ENCODE data around the gene KIF7. TPM values are rescaled to one million over a fixed set of nuclear protein-coding genes. Genes with fewer than 3 reads are reported as not detected.

KIF7 gene
- total and polyA plus RNA-seq, 10 of the 15 experiments (the other 5 are each of a cell fraction or from before 2014, with no cell fraction given), result 0.01 to 0.36 (median 0.10) TPM; not detected in 2

GRCh38 chr15:89646416-89647141 lies 8.7 kb downstream of the KIF7 start (continued):
- TF ChIP-seq TBL1XR1 (IDR thresholded peaks at IDR 0.05; ENCODE audit: low read depth, low read length) (no peak), ZNF274 (IDR thresholded peaks at IDR 0.05; ENCODE audit: insufficient read depth, insufficient read length) (no peak)

- CTCF ChIA-PET, result interaction anchor here (0.8 to 1.6 kb wide), 2 partner anchors 62 to 93 kb away, joined by 3 read pairs; no protein-coding TSS in a partner anchor
- no TSS peak for BruUV-seq (replicated peaks)
Measured at GRCh38 chr15:89645680-89646079, 9.6 kb downstream of the KIF7 start.

More at GRCh38 chr15:89645680-89646079, 9.6 kb downstream of the KIF7 start:
- no peak for DNase-seq (ENCODE audit: low read depth, low spot score)
- ChIA-PET RAD21 (ENCODE audit: unreplicated experiment) (no interaction called here), SMC1A (ENCODE audit: uncharacterized antibody, unreplicated experiment) (no interaction called here), POLR2A (interaction anchor here (1.1 kb wide), 1 partner anchor 36 kb away, joined by 4 read pairs; no protein-coding TSS in a partner anchor)
- Histone ChIP-seq H3K9me3 (replicated peaks; ENCODE audit: control insufficient read depth, insufficient read depth, low read length) (no peaks in the 10 kb centered on the region), H3K27ac (ENCODE audit: control insufficient read depth, insufficient read depth) (no peak overlapping the region), H4K20me1 (ENCODE audit: control insufficient read depth, insufficient read depth) (no peaks in the 10 kb centered on the region), H3K4me1 (ENCODE audit: control insufficient read depth, insufficient read depth, low read length) (no peaks in the 10 kb centered on the region), H3K4me2 (ENCODE audit: control insufficient read depth, insufficient read depth) (no peak overlapping the region), H3K36me3 (ENCODE audit: control insufficient read depth in 2 of 2, insufficient read depth in 2 of 2, low read length in 1 of 2) (no peaks in the 10 kb centered on the region), H3K79me2 (ENCODE audit: control insufficient read depth, insufficient read depth, low read length) (no peaks in the 10 kb centered on the region), H3K27me3 (replicated peaks in 1 of 2; ENCODE audit: control insufficient read depth in 2 of 2, insufficient read depth in 2 of 2, low read length in 1 of 2) (no peaks in the 10 kb centered on the region), H3K4me3 (no peak overlapping the region), H2AFZ (ENCODE audit: control insufficient read depth, low read depth, low read length) (no peak overlapping the region), H3K9ac (ENCODE audit: control insufficient read depth, insufficient read depth, low read length) (no peak overlapping the region)
- no peak for FAIRE-seq
- ATAC-seq, result no peak
- 57% methylated on average over 8 of the region's 8 CpGs for WGBS (ENCODE audit: insufficient coverage, insufficient replicate concordance, low lambda C conversion rate, missing lambda C conversion rate)
- intact Hi-C loops (cut with micrococcal nuclease; ENCODE audit: unreplicated experiment), result no loop called here
- TF ChIP-seq GABPA (IDR thresholded peaks at IDR 0.05; ENCODE audit: low read depth) (no peak), NFXL1 (IDR thresholded peaks at IDR 0.05; ENCODE audit: borderline replicate concordance) (no peak), CUX1 (IDR thresholded peaks at IDR 0.05; ENCODE audit: insufficient replicate concordance, low read depth, low read length) (no peak), BMI1 (IDR thresholded peaks at IDR 0.05; ENCODE audit: borderline replicate concordance) (no peak), SUZ12 (IDR thresholded peaks at IDR 0.05; ENCODE audit: unreplicated experiment) (no peak)
- in situ Hi-C loops (cut with MboI), result no loop called here

Measured in GM12878 (cell line).